ENCODE data around the gene NETO1.

NETO1 gene

DNA sequence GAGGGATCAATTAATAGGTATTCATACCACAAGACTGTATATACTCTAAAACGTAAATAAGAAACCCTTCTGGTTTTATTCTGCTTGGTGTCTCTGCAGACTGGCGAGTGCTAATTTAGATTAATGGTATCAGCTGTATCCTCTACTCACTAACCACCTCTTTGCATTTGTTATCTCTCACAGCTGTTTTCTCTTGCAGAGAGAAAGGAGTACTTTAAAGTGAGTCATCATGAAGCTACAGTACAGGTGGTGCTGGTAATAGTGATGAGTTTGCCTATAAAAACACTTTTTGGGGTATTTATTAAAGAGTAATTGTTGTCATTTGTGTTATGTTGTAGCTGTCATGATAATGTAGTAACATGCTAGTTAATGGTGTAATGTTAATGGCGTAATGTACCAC, 147.7 kb downstream of the NETO1 start:
- DNase-seq: no peak

- no peak for DNase-seq
Observed at GRCh38 chr18:72704202-72704601, 163.6 kb downstream of the NETO1 start.

- DNase-seq: no peak
Observed at GRCh38 chr18:72700961-72701710, 166.7 kb downstream of the NETO1 start.

- DNase-seq: no peak
Observed at GRCh38 chr18:72697706-72698105, 170.1 kb downstream of the NETO1 start.

DNA sequence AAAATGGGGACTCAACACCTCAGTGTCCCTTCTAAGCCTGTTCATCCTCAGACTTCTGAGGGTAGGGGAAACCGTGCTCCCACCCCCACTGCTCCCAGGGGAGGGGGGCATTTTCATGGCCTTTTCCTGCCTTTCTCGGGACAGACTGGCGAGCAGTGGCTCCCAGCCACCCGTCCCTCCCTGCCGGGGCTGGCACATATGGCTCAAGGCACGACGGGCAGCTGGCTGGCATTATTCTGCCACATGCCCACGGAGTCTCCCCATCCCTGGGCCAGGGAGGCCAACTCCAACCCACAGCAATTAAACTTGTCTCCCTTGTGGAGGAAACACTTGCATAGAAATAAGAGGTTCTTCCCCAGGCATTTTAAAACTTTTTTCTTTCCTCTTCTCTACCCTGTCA, 175.2 kb downstream of the NETO1 start:
- no peak for DNase-seq

Measured in NCI-H2227 treated with DMSO at 0.1 percent for 48 hours (cell line).